Aorta (tissue), 5 donors: Measurements from ENCODE around the gene TDP2. TPM values are rescaled to one million over a fixed set of nuclear protein-coding genes. Genes with fewer than 3 reads are reported as not detected.

ENCODE experiments used
- ATAC-seq: fragments of 200-7000 bp; cut with Tn5 transposase; one replicate; pipeline ENCODE4 v1.9.1; 2022; ENCODE audit warnings: moderate library complexity; ENCODE audit not compliant: low FRiP score
- DNase-seq, 2 donors: peaks; one replicate each; pipeline ENCODE4 v3.0.0-alpha.2; 2020
- H3K27ac ChIP-seq, 2 donors: one replicate each; pipeline ENCODE4 v1.5.1; 2013; ENCODE audit warnings: low read length in 2 of 2, mild to moderate bottlenecking in 2 of 2, moderate library complexity in 2 of 2, control low read depth in 1 of 2, inconsistent platforms in 1 of 2, low read depth in 1 of 2
- H3K27me3 ChIP-seq, 2 donors: one replicate each; pipeline ENCODE4 v1.6.1; 2013; ENCODE audit warnings: control low read depth in 1 of 2, low read length in 1 of 2, mild to moderate bottlenecking in 1 of 2, moderate library complexity in 1 of 2; ENCODE audit not compliant: insufficient read depth in 2 of 2, control insufficient read depth in 1 of 2
- H3K36me3 ChIP-seq, 2 donors: one replicate each; pipeline ENCODE4 v1.6.1; 2013; ENCODE audit warnings: control low read depth in 1 of 2, low read length in 1 of 2, mild to moderate bottlenecking in 1 of 2; ENCODE audit not compliant: insufficient read depth in 2 of 2, control insufficient read depth in 1 of 2
- H3K4me1 ChIP-seq, 2 donors: one replicate each; pipeline ENCODE4 v1.6.1; 2013; ENCODE audit warnings: low read length in 2 of 2, control low read depth in 1 of 2, mild to moderate bottlenecking in 1 of 2, moderate library complexity in 1 of 2; ENCODE audit not compliant: insufficient read depth in 2 of 2, control insufficient read depth in 1 of 2
- H3K4me3 ChIP-seq, 2 donors: one replicate each; pipeline ENCODE4 v1.5.1; 2013; ENCODE audit warnings: low read length in 2 of 2, control low read depth in 1 of 2, mild to moderate bottlenecking in 1 of 2
- H3K9me3 ChIP-seq: one replicate; pipeline ENCODE4 v1.6.1; 2013; ENCODE audit warnings: mild to moderate bottlenecking, low read length; ENCODE audit not compliant: control insufficient read depth
- WGBS, 2 donors: extraction: QIAGEN DNeasy Blood & Tissue Kit; methylation state at CpG; one replicate each; pipeline ENCODE4 v1.1.7; 2013; 5-methylcytosine and 5-hydroxymethylcytosine counted together
- intact Hi-C, 2 donors: fragments of 100-400 bp; cut with DNase I; formaldehyde crosslinking; loops; one replicate each; pipeline versions ENCODE4 v1.14.2 to v1.15.0; 2022
- polyA plus RNA-seq, 2 donors: library from polyadenylated mRNA; stranded (reverse); fragments of 200-250 nt; gene quantifications; one replicate each; pipeline ENCODE4 v1.2.3, GENCODE V29; 2013
- total RNA-seq, 2 donors: library from RNA; stranded (reverse); fragmentation: NEBNext Ultra II Directional; extraction: Animal tissue kit (Norgen Biotek cat#: 25700); gene quantifications; one replicate each; pipeline ENCODE4 v1.2.1, GENCODE V29; 2021
- donor health status: healthy with polysubstance abuse.
- donor health status: Bipolar disorder and iron deficiency.
- donor health status: DM: no; HTN: no; CAD: no.
- donor health status: DM: no; HTN: no; CAD: no.
- donor health status: DM: yes; HTN: yes; CAD: no.

TDP2 gene
- total and polyA plus RNA-seq, 4 donors = 30.7 to 99.7 (median 38.3) TPM

GRCh38 chr6:24606200-24606930, 60.3 kb downstream of the TDP2 start:
- ATAC-seq = no peak

GRCh38 chr6:24603241-24603640, 63.5 kb downstream of the TDP2 start:
- Histone ChIP-seq H3K27ac (no peak overlapping the region), H3K9me3 (no peaks in the 10 kb centered on the region), H3K36me3 (no peaks in the 10 kb centered on the region), H3K27me3 (no peaks in the 10 kb centered on the region), H3K4me3 (no peak overlapping the region), H3K4me1 (no peaks in the 10 kb centered on the region)
- DNase-seq (no peak), ATAC-seq (no peak)
- 85 to 95% methylated on average over 2 of the region's 2 CpGs for WGBS, 2 donors
- intact Hi-C loops = no loop called here

More at GRCh38 chr6:24606200-24606930, 60.3 kb downstream of the TDP2 start:
- H3K27ac ChIP-seq = no peak overlapping the region
- WGBS, 2 donors = 93 to 94% methylated on average over 6 of the region's 6 CpGs
- no peak overlapping the region for H3K4me3 ChIP-seq
- intact Hi-C loops = no loop called here
- H3K9me3 ChIP-seq = no peaks in the 10 kb centered on the region
- no peak for DNase-seq
- H3K4me1 ChIP-seq = no peaks in the 10 kb centered on the region
- H3K27me3 ChIP-seq = no peaks in the 10 kb centered on the region
- no peaks in the 10 kb centered on the region for H3K36me3 ChIP-seq

GRCh38 chr6:24600903-24601302, 65.8 kb downstream of the TDP2 start:
- H3K9me3 ChIP-seq = no peaks in the 10 kb centered on the region
- H3K27me3 ChIP-seq = no peaks in the 10 kb centered on the region
- DNase-seq (no peak), ATAC-seq (no peak)
- 54 to 58% methylated on average over 4 of the region's 4 CpGs for WGBS, 2 donors
- H3K4me3 ChIP-seq = no peak overlapping the region
- no peaks in the 10 kb centered on the region for H3K4me1 ChIP-seq
- intact Hi-C loops = no loop called here
- H3K36me3 ChIP-seq = no peaks in the 10 kb centered on the region
- no peak overlapping the region for H3K27ac ChIP-seq

Other genes starting within 250 kb of the TDP2 start
- 1 to 10 TPM; 7.3 to 8.2 TPM for gene GPLD1, start 177.3 kb downstream of the TDP2 start, total RNA-seq
- 1 to 10 TPM in 1 of 2 donors, under 1 TPM in 1; 0.50 to 4.5 TPM for gene GPLD1, start 177.3 kb downstream of the TDP2 start, polyA plus RNA-seq
- 1 to 10 TPM; 5.1 to 8.2 TPM for gene ALDH5A1, start 171.9 kb downstream of the TDP2 start, total RNA-seq
- gene ALDH5A1, start 171.9 kb downstream of the TDP2 start, polyA plus RNA-seq = 1 to 10 TPM; 2.1 to 4.9 TPM
- under 1 TPM; 0.06 to 0.19 TPM for gene KIAA0319, start 20.7 kb downstream of the TDP2 start, total RNA-seq
- gene KIAA0319, start 20.7 kb downstream of the TDP2 start, polyA plus RNA-seq = under 1 TPM in 1 of 2 donors, not detected in 1; 0.05 TPM
- gene ACOT13, start 178 bp upstream of the TDP2 start, total RNA-seq = 10 to 100 TPM in 1 of 2 donors, 1 to 10 TPM in 1; 8.9 to 10.4 TPM
- 10 to 100 TPM in 1 of 2 donors, 1 to 10 TPM in 1; 7.3 to 13.5 TPM for gene ACOT13, start 178 bp upstream of the TDP2 start, polyA plus RNA-seq
- 10 to 100 TPM; 72.7 to 88.5 TPM for gene C6orf62, start 52.3 kb upstream of the TDP2 start, total RNA-seq
- 10 to 100 TPM; 35.1 to 41.7 TPM for gene C6orf62, start 52.3 kb upstream of the TDP2 start, polyA plus RNA-seq
- gene GMNN, start 108.0 kb upstream of the TDP2 start, total RNA-seq = 10 to 100 TPM in 1 of 2 donors, 1 to 10 TPM in 1; 5.3 to 10.2 TPM
- 10 to 100 TPM in 1 of 2 donors, 1 to 10 TPM in 1; 6.8 to 13.1 TPM for gene GMNN, start 108.0 kb upstream of the TDP2 start, polyA plus RNA-seq
- gene ARMH2, start 132.0 kb upstream of the TDP2 start, total RNA-seq = not detected
- gene ARMH2, start 132.0 kb upstream of the TDP2 start, polyA plus RNA-seq = not detected